Panc1 (cell line): Measurements from ENCODE around the gene TIMP3.

ENCODE experiments used
- CTCF ChIP-seq: fragments of 450-650 bp; IDR thresholded peaks from 2 replicates; pipeline ENCODE4 v1.5.1; 2017; ENCODE audit warnings: mild to moderate bottlenecking
- POLR2AphosphoS5 ChIP-seq: IDR thresholded peaks from 2 replicates; pipeline ENCODE4 v1.6.1; 2012; ENCODE audit warnings: mild to moderate bottlenecking, low read depth, low read length, moderate library complexity

GRCh38 chr22:32897400-32897799, 95.9 kb downstream of the TIMP3 start:
- TF ChIP-seq CTCF (no peak), POLR2AphosphoS5 (no peak)
